CD4-positive, alpha-beta T cell treated with Interleukin-21 for 1 hour (primary cell): Measurements from ENCODE around the gene BCDIN3D.

Source experiments
- DNase-seq: peaks from one replicate; pipeline ENCODE4 v3.0.0-alpha.2; 2020

Gene BCDIN3D

DNA sequence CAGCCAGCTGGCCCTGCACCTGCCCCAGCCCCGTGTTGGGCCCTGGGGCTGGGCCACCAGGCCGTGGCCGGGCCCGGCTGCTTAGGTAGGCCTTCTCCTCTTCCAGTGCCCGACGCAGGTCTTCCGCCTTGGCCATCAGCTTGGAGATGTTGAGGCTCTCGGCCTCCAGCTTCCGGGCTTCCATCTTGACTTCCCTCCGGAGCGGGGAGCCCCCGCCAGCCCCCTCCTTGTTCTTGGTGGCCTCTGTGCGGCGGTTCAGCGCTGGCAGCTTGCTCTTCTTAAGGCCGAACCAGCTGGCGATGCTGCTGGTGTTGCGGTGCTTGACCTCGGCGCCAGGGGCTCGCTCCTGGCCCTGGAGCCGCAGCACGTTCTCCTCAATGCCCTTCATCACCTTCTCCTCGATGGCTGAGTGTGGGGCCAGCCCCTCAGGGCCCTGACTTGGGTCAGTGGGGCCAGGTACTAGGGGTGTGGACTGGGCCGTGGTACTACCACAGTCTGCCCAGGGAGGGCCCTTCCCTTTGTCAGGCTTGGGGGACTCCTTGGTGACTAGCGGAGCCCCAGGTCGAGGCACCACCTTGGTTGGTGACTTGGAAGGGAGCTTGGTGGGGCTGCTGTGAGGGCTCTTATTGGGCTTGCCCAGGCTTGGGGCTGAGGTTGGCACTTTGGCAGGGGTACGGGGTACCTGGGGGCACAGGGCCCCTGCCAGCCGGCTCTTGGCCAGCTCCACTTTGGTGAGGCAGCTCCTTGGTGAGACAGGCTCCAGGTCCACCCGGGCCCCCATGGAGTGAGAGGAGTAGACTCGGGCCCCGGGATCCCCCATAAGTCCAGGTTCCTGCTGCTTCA is 47.9 kb downstream of the BCDIN3D start:
- no peak for DNase-seq

- DNase-seq = no peak
These were observed 48.9 kb downstream of the BCDIN3D start for GRCh38 chr12:49794021-49794420.

GRCh38 chr12:49793620-49794019 is 49.3 kb downstream of the BCDIN3D start:
- DNase-seq = no peak

- DNase-seq = no peak
These were observed 49.8 kb downstream of the BCDIN3D start for GRCh38 chr12:49792976-49793580.

DNA sequence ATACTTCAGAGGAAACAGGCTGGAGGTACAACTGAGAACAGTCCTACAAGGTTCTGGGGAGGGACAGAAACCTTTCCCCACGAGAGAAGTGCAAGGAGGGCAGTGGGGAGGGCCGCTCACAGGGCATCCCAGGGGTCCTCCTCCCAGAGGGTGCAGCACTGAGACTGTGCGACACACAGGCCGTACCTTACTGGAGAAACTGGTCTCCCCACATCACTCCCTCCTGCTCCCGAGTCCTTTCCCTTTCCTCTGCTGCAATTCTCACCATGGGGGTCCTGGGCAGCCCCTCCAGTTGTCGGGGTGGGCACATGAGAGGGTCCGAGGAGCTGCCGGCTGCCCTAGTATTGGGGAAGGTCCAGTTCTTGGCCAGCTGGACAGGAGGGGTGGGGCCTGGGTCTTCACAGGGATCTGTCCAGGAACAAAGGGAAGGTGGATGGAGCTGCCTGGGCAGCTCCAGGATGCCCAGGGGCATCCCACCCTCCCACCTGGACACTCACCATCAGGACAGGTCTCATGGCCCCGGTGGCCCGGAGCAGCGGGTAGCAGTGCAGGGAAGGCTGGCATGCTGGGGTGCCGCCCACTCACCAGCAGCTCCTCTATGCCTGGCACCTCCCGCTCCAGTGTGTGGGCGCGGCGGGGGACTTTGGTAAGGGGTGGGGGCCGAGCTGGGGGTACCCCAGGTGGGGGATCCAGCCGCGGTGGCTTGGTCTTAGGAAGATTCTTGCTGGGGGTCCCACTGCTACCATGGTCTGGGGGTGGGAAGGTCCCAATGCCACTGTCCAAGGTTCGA is 50.5 kb downstream of the BCDIN3D start:
- no peak for DNase-seq

GRCh38 chr12:49791700-49792099 is 51.2 kb downstream of the BCDIN3D start:
- no peak for DNase-seq

GRCh38 chr12:49790741-49791555 is 52.0 kb downstream of the BCDIN3D start:
- no peak for DNase-seq

GRCh38 chr12:49789992-49790391 is 52.9 kb downstream of the BCDIN3D start:
- no peak for DNase-seq

- no peak for DNase-seq
These were observed 55.2 kb downstream of the BCDIN3D start for GRCh38 chr12:49787672-49788071.
